ENCODE measurements around the gene MARK1.

MARK1 gene

GRCh38 chr1:220527908-220528678 is at the start of gene MARK1:
Gene MARK1 (plus strand): TSS chr1:220528136. CDS start chr1:220528823, 687 bp downstream.
- DNase-seq (ENCODE audit: low read depth in 2 of 2), result no peak

- DNase-seq (ENCODE audit: low read depth in 2 of 2), result no peak
These were observed 44.2 kb upstream of the MARK1 start for GRCh38 chr1:220483700-220484099.

- DNase-seq (ENCODE audit: low read depth in 2 of 2), result no peak
These were observed 43.8 kb upstream of the MARK1 start for GRCh38 chr1:220484135-220484534.

- no peak for DNase-seq (ENCODE audit: low read depth in 2 of 2)
These were observed 42.8 kb upstream of the MARK1 start for GRCh38 chr1:220485131-220485530.

- no peak for DNase-seq (ENCODE audit: low read depth in 2 of 2)
These were observed 42.1 kb upstream of the MARK1 start for GRCh38 chr1:220485791-220486190.

GRCh38 chr1:220487297-220487820 is 40.6 kb upstream of the MARK1 start:
- peak; percentile 18 to 22 for DNase-seq (ENCODE audit: low read depth in 2 of 2)

- DNase-seq (ENCODE audit: low read depth in 2 of 2), result no peak
These were observed 36.0 kb upstream of the MARK1 start for GRCh38 chr1:220491891-220492290.

GRCh38 chr1:220497220-220497947 is 30.6 kb upstream of the MARK1 start:
- no peak for DNase-seq (ENCODE audit: low read depth in 2 of 2)

- DNase-seq (ENCODE audit: low read depth in 2 of 2), result no peak
These were observed 29.7 kb upstream of the MARK1 start for GRCh38 chr1:220498188-220498587.

- DNase-seq (ENCODE audit: low read depth in 2 of 2), result no peak
These were observed 27.6 kb upstream of the MARK1 start for GRCh38 chr1:220500372-220500771.

GRCh38 chr1:220504329-220504728 is 23.6 kb upstream of the MARK1 start:
- no peak for DNase-seq (ENCODE audit: low read depth in 2 of 2)

- DNase-seq (ENCODE audit: low read depth in 2 of 2), result no peak
These were observed 20.9 kb upstream of the MARK1 start for GRCh38 chr1:220507085-220507484.

GRCh38 chr1:220511179-220511578 is 16.8 kb upstream of the MARK1 start:
- no peak for DNase-seq (ENCODE audit: low read depth in 2 of 2)

GRCh38 chr1:220511785-220512184 is 16.2 kb upstream of the MARK1 start:
- DNase-seq (ENCODE audit: low read depth in 2 of 2), result no peak

GRCh38 chr1:220513834-220514233 is 14.1 kb upstream of the MARK1 start:
- DNase-seq (ENCODE audit: low read depth in 2 of 2), result no peak

- no peak for DNase-seq (ENCODE audit: low read depth in 2 of 2)
These were observed 13.7 kb upstream of the MARK1 start for GRCh38 chr1:220514256-220514655.

GRCh38 chr1:220516014-220516721 is 11.8 kb upstream of the MARK1 start:
- no peak for DNase-seq (ENCODE audit: low read depth in 2 of 2)

- no peak for DNase-seq (ENCODE audit: low read depth in 2 of 2)
These were observed 11.3 kb upstream of the MARK1 start for GRCh38 chr1:220516722-220517042.

- no peak for DNase-seq (ENCODE audit: low read depth in 2 of 2)
These were observed 6.2 kb upstream of the MARK1 start for GRCh38 chr1:220521778-220522177.

GRCh38 chr1:220526294-220526693 is 1.6 kb upstream of the MARK1 start:
- no peak for DNase-seq (ENCODE audit: low read depth in 2 of 2)

- no peak for DNase-seq (ENCODE audit: low read depth in 2 of 2)
These were observed 543 bp upstream of the MARK1 start for GRCh38 chr1:220527279-220527907.

Measured in stimulated activated CD4-positive, alpha-beta T cell treated with anti-CD3 and anti-CD28 coated beads, Interleukin-15, amount 100 ng/mL, for 48 hours (primary cell).